ENCODE data around the gene TTLL5. TPM values are rescaled to one million over a fixed set of nuclear protein-coding genes. Genes with fewer than 3 reads are reported as not detected.

The TTLL5 gene
- total and polyA plus RNA-seq, 9 of the 15 experiments (the other 6 are each of a cell fraction or from before 2014, with no cell fraction given): 4.1 to 18.9 (median 12.6) TPM

- no peak for TF ChIP-seq RBM15 (IDR thresholded peaks at IDR 0.05; ENCODE audit: insufficient read depth, low read length)
- TF ChIP-seq ZKSCAN1 (IDR thresholded peaks at IDR 0.05; ENCODE audit: low read depth, low read length): no peak
- TF ChIP-seq ZNF395 (CRISPR knock-in tag; IDR thresholded peaks at IDR 0.05): no peak
- no peak for TF ChIP-seq XRCC5 (IDR thresholded peaks at IDR 0.05; ENCODE audit: low read depth, low read length)
- TF ChIP-seq RBM17 (IDR thresholded peaks at IDR 0.05; ENCODE audit: borderline replicate concordance, low read depth, low read length): no peak
These were observed 59.1 kb downstream of the TTLL5 start (continued) for GRCh38 chr14:75720116-75720515.

GRCh38 chr14:75720842-75721498 is 59.9 kb downstream of the TTLL5 start:
- WGBS (ENCODE audit: insufficient coverage, low coverage, missing lambda C conversion rate): 93% methylated on average over 3 of the region's 4 CpGs
- Histone ChIP-seq H4K20me1 (replicated peaks; ENCODE audit: control insufficient read depth, insufficient read depth, low read length) (no peaks in the 10 kb centered on the region), H3K9me1 (ENCODE audit: control insufficient read depth, insufficient read depth, low read length) (no peaks in the 10 kb centered on the region), H3K4me1 (replicated peaks in 1 of 2; ENCODE audit: control insufficient read depth in 2 of 2, insufficient read depth in 2 of 2, low read length in 2 of 2) (peaks cover 0 to 6% of the 10 kb centered on the region in 2 experiments; a peak in 3 of 5 replicates), H3K27ac (ENCODE audit: extremely low read depth, low read depth, low read length) (no peak overlapping the region), H3K79me2 (ENCODE audit: control insufficient read depth, insufficient read depth, low read length) (no peaks in the 10 kb centered on the region), H3K36me3 (ENCODE audit: control insufficient read depth, insufficient read depth, low read length) (peaks cover 13% of the 10 kb centered on the region; the same call in 2 of the 3 replicates), H3K4me2 (ENCODE audit: insufficient read depth, low read length) (no peak overlapping the region), H3K9me3 (replicated peaks; ENCODE audit: control insufficient read depth, insufficient read depth, low read depth, low read length) (no peaks in the 10 kb centered on the region), H3K4me3 (no peak overlapping the region), H3K27me3 (ENCODE audit: control insufficient read depth in 2 of 2, insufficient read depth in 2 of 2, low read length in 2 of 2) (no peaks in the 10 kb centered on the region), H2AFZ (ENCODE audit: low read depth, low read length) (no peak overlapping the region), H3K9ac (ENCODE audit: insufficient read depth in 1 of 2, low read depth in 2 of 2, low read length in 2 of 2) (no peak overlapping the region)
- no peak for TF ChIP-seq ZNF551 (CRISPR knock-in tag; IDR thresholded peaks at IDR 0.05)
- ATAC-seq (no peak), FAIRE-seq (no peak), DNase-seq (ENCODE audit: extremely low read depth in 1 of 4, low spot score in 3 of 4) (no peak)
- in situ Hi-C loops (cut with MboI): loop anchor here (25.0 kb wide), 1 partner anchor 666 kb away; the partner anchor contains the start of gene ESRRB
- intact Hi-C loops (cut with micrococcal nuclease): no loop called here
- no TSS peak for BruUV-seq (replicated peaks)
- POLR2A ChIA-PET: interaction anchor here (1.3 kb wide), 1 partner anchor 8 kb away, joined by 3 read pairs; no protein-coding TSS in a partner anchor
- CTCF ChIA-PET (ENCODE audit: low intra/inter-chr PET ratio): no interaction called here
